Esophagus muscularis mucosa (tissue), 4 donors: ENCODE data around the gene UBASH3A. TPM values are rescaled to one million over a fixed set of nuclear protein-coding genes. Genes with fewer than 3 reads are reported as not detected.

Experiments used
- DNase-seq: peaks from one replicate; pipeline ENCODE4 v3.0.0-alpha.2; 2017; ENCODE audit errors: extremely low spot score
- H3K27ac ChIP-seq, 4 donors: fragments of 200-600 bp; sonication (generic); replicated peaks in 1 of 4; 1 replicate in 3 of 4; 2 replicates in 1 of 4; pipeline ENCODE4 v1.5.1; 2016 to 2019; ENCODE audit warnings: mild to moderate bottlenecking in 1 of 4
- H3K27me3 ChIP-seq, 4 donors: fragments of 200-600 bp; sonication (generic); one replicate each; pipeline versions ENCODE4 v1.5.1 to v1.6.0; 2016 to 2019
- H3K36me3 ChIP-seq, 4 donors: fragments of 200-600 bp; sonication (generic); one replicate each; pipeline ENCODE4 v1.5.1; 2016 to 2019
- H3K4me1 ChIP-seq, 4 donors: fragments of 200-600 bp; sonication (generic); one replicate each; pipeline ENCODE4 v1.5.1; 2016 to 2019
- H3K4me3 ChIP-seq, 4 donors: fragments of 200-600 bp; sonication (generic); 1 replicate in 2 of 4; 2 replicates in 2 of 4; pipeline ENCODE4 v1.5.1; 2016 to 2019; ENCODE audit warnings: mild to moderate bottlenecking in 4 of 4, moderate library complexity in 1 of 4
- H3K9me3 ChIP-seq, 4 donors: fragments of 200-600 bp; sonication (generic); 1 replicate in 3 of 4; 2 replicates in 1 of 4; pipeline ENCODE4 v1.5.1; 2016 to 2019
- CTCF ChIP-seq, 3 experiments: fragments of 200-600 bp in 2 of 3; fragments of 450-650 bp in 1 of 3; sonication (generic) in 2 of 3; IDR thresholded peaks; one replicate each; pipeline ENCODE4 v1.5.1; 2017 to 2019; ENCODE audit warnings: antibody characterized with exemption in 3 of 3, mild to moderate bottlenecking in 2 of 3, moderate library complexity in 1 of 3
- EP300 ChIP-seq: sonication (generic); formaldehyde crosslinking; IDR thresholded peaks from one replicate; pipeline ENCODE4 v1.6.1; 2017; ENCODE audit warnings: antibody characterized with exemption
- POLR2A ChIP-seq: fragments of 450-650 bp; IDR thresholded peaks from one replicate; pipeline ENCODE4 v1.6.1; 2017; ENCODE audit warnings: antibody characterized with exemption, moderate library complexity, mild to moderate bottlenecking, low read depth
- POLR2AphosphoS5 ChIP-seq, 2 donors: sonication (generic); formaldehyde crosslinking; IDR thresholded peaks; one replicate each; pipeline ENCODE4 v1.6.1; 2017; ENCODE audit warnings: antibody characterized with exemption in 2 of 2
- WGBS: methylation state at CpG from one replicate; pipeline ENCODE4 v1.1.5; 2018; 5-methylcytosine and 5-hydroxymethylcytosine counted together
- intact Hi-C: fragments of 100-400 bp; cut with DNase I; formaldehyde crosslinking; loops from one replicate; pipeline ENCODE4 v1.15.1; 2023
- total RNA-seq, 4 donors: library from RNA; depleted of rRNA; stranded (reverse); fragments of >200 nt; gene quantifications; one replicate each; pipeline versions ENCODE4 v1.1.0 to v1.2.1, GENCODE V29; 2016

Gene UBASH3A
- total RNA-seq, 4 donors from 2014 or later = 0.17 to 0.78 (median 0.50) TPM; not detected in 1

DNA sequence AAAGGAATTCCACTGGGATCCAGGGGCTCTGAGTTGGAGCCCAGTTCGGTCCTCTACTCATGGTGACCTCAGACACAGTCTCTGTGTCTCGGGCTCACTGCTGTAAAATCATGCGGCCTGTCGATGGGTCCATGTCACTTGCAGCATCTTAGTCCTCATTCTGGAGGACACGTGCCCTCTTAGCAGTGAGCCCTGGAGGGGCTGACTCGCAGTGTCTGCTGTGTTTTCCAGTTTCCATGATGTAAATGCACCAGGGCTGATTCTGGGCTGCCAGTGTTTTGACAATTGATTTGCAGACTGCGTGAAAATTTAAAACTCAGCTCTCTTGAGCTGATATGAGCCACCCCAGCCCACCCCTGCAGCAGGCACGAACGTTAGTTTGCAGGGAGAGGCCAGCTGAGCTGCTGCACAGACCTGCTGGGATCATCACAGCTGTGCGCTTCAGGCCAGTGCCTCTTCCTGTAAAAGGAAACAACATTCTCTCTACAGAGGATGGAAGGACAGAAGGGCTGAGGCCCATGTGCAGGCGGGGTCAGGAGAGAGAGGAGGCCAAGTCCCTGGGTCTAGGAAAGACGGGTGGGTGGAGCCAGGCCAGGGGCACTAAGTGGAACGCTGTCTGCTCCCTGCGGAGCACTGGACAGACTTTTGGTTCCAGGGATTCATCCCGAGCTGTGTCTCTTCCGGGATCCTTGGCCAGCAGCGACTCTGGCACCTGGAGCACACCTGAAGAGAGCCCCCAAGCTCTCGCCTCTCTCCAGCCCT, 49.7 kb downstream of the UBASH3A start:
- H3K4me1 ChIP-seq = peaks cover 0 to 6% (median 0%) of the 10 kb centered on the region in 4 donors
- H3K36me3 ChIP-seq = no peaks in the 10 kb centered on the region
- DNase-seq = no peak
- no peak overlapping the region for H3K27ac ChIP-seq
- no peak for TF ChIP-seq POLR2A
- no peak for TF ChIP-seq CTCF (IDR thresholded peaks at IDR 0.05)
- TF ChIP-seq EP300 = no peak
- TF ChIP-seq POLR2AphosphoS5 (IDR thresholded peaks at IDR 0.05) = no peak
- intact Hi-C loops = no loop called here
- H3K27me3 ChIP-seq = peaks cover 0 to 31% (median 0%) of the 10 kb centered on the region in 4 donors
- H3K9me3 ChIP-seq = no peaks in the 10 kb centered on the region
- no peak overlapping the region for H3K4me3 ChIP-seq
- WGBS = 53% methylated on average over 16 of the region's 18 CpGs

DNA sequence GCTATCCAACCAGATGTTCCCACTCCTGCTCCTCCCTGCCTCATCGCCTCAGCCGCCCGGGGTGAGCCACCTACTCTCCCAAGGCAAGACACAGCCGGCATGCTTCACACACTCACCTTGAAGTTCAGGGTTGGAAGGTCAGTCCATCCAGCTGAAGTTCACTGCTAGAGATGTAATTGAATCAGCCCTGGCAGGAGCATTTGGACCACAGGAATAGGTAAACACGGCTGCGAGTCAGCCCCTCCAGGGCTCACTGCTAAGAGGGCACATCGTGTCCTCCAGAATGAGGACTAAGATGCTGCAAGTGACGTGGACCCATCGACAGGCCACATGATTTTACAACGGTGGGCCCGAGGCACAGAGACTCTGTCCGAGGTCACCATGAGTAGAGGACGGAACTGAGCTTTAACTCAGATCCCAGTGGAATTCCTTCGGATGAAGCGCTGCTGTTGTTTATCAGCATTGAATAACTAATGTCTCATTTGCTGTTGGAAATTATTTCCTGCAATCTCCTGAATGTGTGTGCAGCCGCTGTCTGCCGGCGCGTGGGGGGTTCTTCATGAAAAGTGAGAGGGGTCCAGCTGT, 50.4 kb downstream of the UBASH3A start:
- Histone ChIP-seq H3K4me1 (peaks cover 0 to 6% (median 0%) of the 10 kb centered on the region in 4 donors), H3K27ac (no peak overlapping the region), H3K9me3 (no peaks in the 10 kb centered on the region), H3K36me3 (no peaks in the 10 kb centered on the region), H3K4me3 (no peak overlapping the region), H3K27me3 (peaks cover 0 to 31% (median 0%) of the 10 kb centered on the region in 4 donors)
- 72% methylated on average over 19 of the region's 19 CpGs for WGBS
- TF ChIP-seq EP300 (no peak), POLR2A (no peak), CTCF (IDR thresholded peaks at IDR 0.05) (no peak), POLR2AphosphoS5 (IDR thresholded peaks at IDR 0.05) (no peak)
- DNase-seq = no peak
- intact Hi-C loops = no loop called here

DNA sequence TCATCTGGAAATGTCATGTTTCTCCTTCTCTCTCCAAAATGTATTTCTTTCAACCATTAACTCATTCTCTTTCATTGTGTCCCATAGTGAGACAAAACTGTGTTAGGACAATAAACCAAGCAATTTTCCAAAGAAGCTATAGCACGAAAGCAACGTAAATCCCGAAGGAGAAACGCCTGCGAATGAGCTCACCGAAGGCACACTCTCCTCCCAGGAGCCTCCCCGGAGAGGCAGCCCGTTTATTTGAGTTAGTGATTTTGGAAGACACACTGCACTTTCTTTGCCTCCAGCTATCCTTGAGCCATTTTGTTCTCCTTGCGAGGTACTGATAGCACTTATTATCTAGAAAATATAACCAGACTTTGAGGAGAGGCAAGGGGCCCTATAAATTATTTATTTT, 51.1 kb downstream of the UBASH3A start:
- Histone ChIP-seq H3K36me3 (no peaks in the 10 kb centered on the region), H3K9me3 (no peaks in the 10 kb centered on the region), H3K27me3 (peaks cover 0 to 31% (median 0%) of the 10 kb centered on the region in 4 donors), H3K27ac (no peak overlapping the region), H3K4me1 (peaks cover 0 to 6% (median 0%) of the 10 kb centered on the region in 4 donors), H3K4me3 (no peak overlapping the region)
- intact Hi-C loops = no loop called here
- DNase-seq = no peak
- TF ChIP-seq CTCF (IDR thresholded peaks at IDR 0.05) (no peak), EP300 (no peak), POLR2A (no peak), POLR2AphosphoS5 (IDR thresholded peaks at IDR 0.05) (no peak)
- 56% methylated on average over 9 of the region's 9 CpGs for WGBS

- H3K27me3 ChIP-seq = peaks cover 0 to 31% (median 0%) of the 10 kb centered on the region in 4 donors
- no peaks in the 10 kb centered on the region for H3K36me3 ChIP-seq
- TF ChIP-seq POLR2AphosphoS5 (IDR thresholded peaks at IDR 0.05) (no peak), POLR2A (no peak), CTCF (IDR thresholded peaks at IDR 0.05) (no peak), EP300 (no peak)
- no peak overlapping the region for H3K27ac ChIP-seq
- no peak overlapping the region for H3K4me3 ChIP-seq
- H3K4me1 ChIP-seq = peaks cover 0 to 6% (median 0%) of the 10 kb centered on the region in 4 donors
- H3K9me3 ChIP-seq = no peaks in the 10 kb centered on the region
- WGBS = 83% methylated on average over 9 of the region's 9 CpGs
- intact Hi-C loops = no loop called here
- no peak for DNase-seq
Observed at GRCh38 chr21:42455196-42455595, 51.5 kb downstream of the UBASH3A start.
